SK-N-MC (cell line): ENCODE results near the gene WNT5A.

Source experiments
- EZH2 ChIP-seq: fragments of 200-600 bp; sonication (generic); IDR thresholded peaks from one replicate; pipeline ENCODE4 v1.6.1; 2017; ENCODE audit warnings: antibody characterized with exemption
- FOXP2 ChIP-seq: optimal IDR thresholded peaks from 2 replicates; pipeline ENCODE3; 2011; ENCODE audit warnings: mild to moderate bottlenecking, moderate library complexity; ENCODE audit not compliant: insufficient read depth; ENCODE audit errors: extremely low read length, control extremely low read depth
- POLR2AphosphoS5 ChIP-seq: IDR thresholded peaks from 2 replicates; pipeline ENCODE4 v1.6.1; 2012; ENCODE audit warnings: mild to moderate bottlenecking, low read depth, low read length, borderline replicate concordance

DNA sequence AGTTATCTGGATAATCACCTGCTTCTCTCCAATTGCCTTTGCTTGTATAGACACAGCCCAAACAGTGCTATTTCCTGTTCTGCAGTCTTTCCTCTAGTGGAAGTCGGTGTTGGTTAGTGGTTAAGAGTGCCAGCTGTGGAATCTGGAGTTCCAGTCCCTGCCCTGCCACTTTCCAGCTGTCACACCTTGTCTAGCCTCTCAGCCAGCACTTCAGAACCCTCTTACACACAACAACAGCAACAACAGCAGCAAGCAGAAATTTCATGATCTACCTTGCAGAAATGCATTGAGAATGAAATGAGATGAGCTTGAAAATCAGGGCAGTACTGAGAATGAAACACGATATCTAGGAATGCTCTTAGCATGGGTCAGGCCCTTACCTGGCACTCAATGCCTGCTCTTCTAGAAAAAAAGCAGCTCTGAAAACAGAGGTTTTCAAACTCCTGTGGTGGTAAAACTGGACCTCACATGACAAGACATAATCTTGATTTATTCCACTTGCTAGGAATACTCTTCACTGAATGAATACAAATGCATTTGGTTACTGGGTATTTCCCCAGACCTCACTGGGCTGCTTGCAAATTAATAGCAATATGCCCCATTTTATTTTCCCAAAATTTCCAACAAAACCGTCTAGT, 3.3 kb upstream of the WNT5A start:
- TF ChIP-seq POLR2AphosphoS5 (no peak), EZH2 (no peak), FOXP2 (no peak)
